ENCODE data around the gene DLEC1. TPM values are rescaled to one million over a fixed set of nuclear protein-coding genes. Genes with fewer than 3 reads are reported as not detected.

The DLEC1 gene
- total and polyA plus RNA-seq, 2 of the 4 experiments (the other 2 are of a cell fraction), result 0.03 TPM; not detected in 1

- Histone ChIP-seq H3K79me1 (ENCODE audit: low read depth in 1 of 2, low read length in 2 of 2) (no peaks in the 10 kb centered on the region), H3K4me1 (ENCODE audit: control insufficient read depth, insufficient read depth, low read length) (no peaks in the 10 kb centered on the region), H2AK9ac (replicated peaks; ENCODE audit: low read depth, low read length, poor library complexity) (no peak overlapping the region), H2BK5ac (ENCODE audit: low read depth, low read length, poor library complexity, severe bottlenecking) (no peak overlapping the region), H3K23ac (ENCODE audit: low read depth, low read length) (no peak overlapping the region), H2BK20ac (ENCODE audit: low read depth, low read length) (no peak overlapping the region), H3K14ac (replicated peaks; ENCODE audit: low read depth, low read length) (no peak overlapping the region), H2AFZ (replicated peaks; ENCODE audit: low read length, poor library complexity) (no peak overlapping the region), H3K27ac (ENCODE audit: insufficient read depth, low read length) (no peak overlapping the region), H3K9ac (ENCODE audit: low read depth, low read length) (no peak overlapping the region), H3K4ac (ENCODE audit: low read depth, low read length) (no peak overlapping the region), H3K9me1 (ENCODE audit: insufficient read depth, low read length) (0 out of 2 replicates have a peak, but pooled peaks cover 4% of the 10 kb centered on the region), H2BK15ac (ENCODE audit: low read depth, low read length) (no peak overlapping the region), H3K36me3 (ENCODE audit: control insufficient read depth, insufficient read depth, low read length) (peaks cover 31% of the 10 kb centered on the region), H4K20me1 (ENCODE audit: insufficient read depth, low read length) (no peaks in the 10 kb centered on the region; the same call in 1 of the 2 replicates), H4K91ac (ENCODE audit: insufficient read depth, low read depth, low read length) (no peak overlapping the region), H2BK120ac (ENCODE audit: low read depth, low read length) (no peak overlapping the region), H2AK5ac (ENCODE audit: low read depth, low read length) (no peak overlapping the region), H3K4me2 (ENCODE audit: low read depth, low read length) (no peak overlapping the region), H3K9me3 (ENCODE audit: control insufficient read depth, insufficient read depth, low read length) (peaks cover 4% of the 10 kb centered on the region; the same call in 1 of the 2 replicates), H3K18ac (ENCODE audit: low read depth, low read length) (no peak overlapping the region), H3K56ac (ENCODE audit: extremely low read depth, insufficient read depth, low read length) (no peak overlapping the region), H4K8ac (ENCODE audit: low read depth in 2 of 2, low read length in 2 of 2) (no peak overlapping the region), H3K27me3 (ENCODE audit: control insufficient read depth, insufficient read depth, low read length) (no peaks in the 10 kb centered on the region), H3K4me3 (ENCODE audit: insufficient read depth, low read depth, low read length) (no peak overlapping the region), H4K5ac (ENCODE audit: low read depth, low read length) (no peak overlapping the region)
- TF ChIP-seq MAZ (IDR thresholded peaks at IDR 0.05; ENCODE audit: borderline replicate concordance, low read depth, low read length) (no peak), ELK1 (IDR thresholded peaks at IDR 0.05; ENCODE audit: borderline replicate concordance, low read depth, low read length) (no peak), MXI1 (IDR thresholded peaks at IDR 0.05; ENCODE audit: borderline replicate concordance, low read depth, low read length) (no peak), MAFK (IDR thresholded peaks at IDR 0.05; ENCODE audit: low read depth, low read length) (no peak), RAD21 (IDR thresholded peaks at IDR 0.05; ENCODE audit: low read length) (no peak)
- POLR2A ChIA-PET (ENCODE audit: unreplicated experiment), result no interaction called here
- no peak for DNase-seq
- CTCF ChIA-PET, result no interaction called here
- intact Hi-C loops (cut with micrococcal nuclease) (no loop called here), dilution Hi-C loops (cut with HindIII; ENCODE audit: low sequenced_read_pairs, unreplicated experiment) (no loop called here), in situ Hi-C loops (cut with MboI; ENCODE audit: low sequenced_read_pairs) (no loop called here)
- ATAC-seq (ENCODE audit: low read depth), result no peak
- WGBS, 2 experiments (ENCODE audit: extremely low coverage in 2 of 2, insufficient read length in 1 of 2), result no CpG with 5 or more reads among the region's 3 CpGs
- no TSS peak for BruUV-seq (replicated peaks)
Measured at GRCh38 chr3:38015984-38016383, 23.0 kb upstream of the DLEC1 start.
